HL-60 (cell line): ENCODE results near the gene SPIB.

Experiments used
- DNase-seq, 2 experiments: peaks; one replicate each; pipeline ENCODE4 v3.0.0-alpha.2; 2010 to 2020; ENCODE audit warnings: low read depth in 1 of 2, low spot score in 1 of 2
- H3K27ac ChIP-seq: fragments of 250-450 bp; sonication (Bioruptor Pico); replicated peaks from 2 replicates; pipeline ENCODE4 v1.5.1; 2020; ENCODE audit warnings: mild to moderate bottlenecking, moderate library complexity
- H3K27me3 ChIP-seq: fragments of 250-450 bp; sonication (Bioruptor Pico); 2 replicates; pipeline ENCODE4 v1.5.1; 2021; ENCODE audit warnings: mild to moderate bottlenecking, moderate library complexity; ENCODE audit not compliant: insufficient read depth, poor library complexity, severe bottlenecking
- H3K4me3 ChIP-seq: replicated peaks from 2 replicates; pipeline ENCODE4 v1.5.1; 2011; ENCODE audit warnings: mild to moderate bottlenecking, control low read depth, low read length; ENCODE audit not compliant: insufficient read depth
- GABPA ChIP-seq: IDR thresholded peaks from 2 replicates; pipeline ENCODE4 v1.6.1; 2012; ENCODE audit warnings: low read depth
- POLR2AphosphoS5 ChIP-seq: IDR thresholded peaks from 2 replicates; pipeline ENCODE4 v1.6.1; 2012; ENCODE audit warnings: low read depth
- REST ChIP-seq: IDR thresholded peaks from 2 replicates; pipeline ENCODE4 v1.6.1; 2012; ENCODE audit warnings: low read depth; ENCODE audit not compliant: insufficient replicate concordance
- SPI1 ChIP-seq: IDR thresholded peaks from 2 replicates; pipeline ENCODE4 v1.6.1; 2012; ENCODE audit warnings: low read depth, mild to moderate bottlenecking, borderline replicate concordance
- TF ChIP-seq, protein P1 (sequence below): IDR thresholded peaks from one replicate; pipeline ENCODE4 v1.5.1; 2011; ENCODE audit warnings: low read length, control low read depth, inconsistent platforms; ENCODE audit not compliant: insufficient read depth

The SPIB gene

DNA sequence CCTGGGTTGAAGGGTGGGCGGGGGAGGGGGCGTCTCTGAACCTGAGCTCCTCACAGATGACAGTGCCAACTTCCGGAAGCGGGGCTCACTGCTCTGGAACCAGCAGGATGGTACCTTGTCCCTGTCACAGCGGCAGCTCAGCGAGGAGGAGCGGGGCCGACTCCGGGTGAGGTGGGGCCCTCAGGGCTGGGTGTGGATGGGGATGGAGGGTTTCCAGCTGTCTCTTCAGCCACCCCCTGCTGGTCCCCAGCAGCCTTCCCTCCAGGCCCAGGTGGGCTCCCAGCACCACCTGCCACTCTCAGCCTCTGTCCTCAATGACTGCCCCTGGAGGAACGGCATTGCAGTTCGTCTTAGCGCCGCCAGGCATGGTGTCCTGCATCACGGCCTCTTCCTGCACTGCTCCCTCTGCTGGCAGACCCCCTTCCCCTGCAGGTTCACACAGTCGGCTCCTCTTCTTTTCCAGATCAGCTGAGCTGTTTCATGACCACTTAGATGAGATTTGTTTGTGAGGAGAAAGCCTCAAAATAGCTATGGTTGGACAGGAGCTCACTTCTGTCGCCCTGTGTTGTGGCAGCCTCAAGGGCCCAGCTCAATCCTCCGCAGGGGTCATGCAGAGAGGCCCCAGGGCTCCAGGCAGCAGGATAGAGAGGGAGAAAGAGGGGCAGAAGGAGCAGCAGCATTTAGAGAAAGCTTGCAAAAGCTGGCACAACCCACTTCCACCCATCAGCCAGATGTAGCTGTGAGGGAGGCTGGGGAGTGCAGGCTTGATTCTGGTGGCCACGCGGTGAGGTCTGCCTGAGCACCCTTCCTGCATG is 60.4 kb downstream of the SPIB start:
- DNase-seq: no peak
- Histone ChIP-seq H3K4me3 (no peak overlapping the region), H3K27me3 (no peaks in the 10 kb centered on the region), H3K27ac (no peak overlapping the region)
- TF ChIP-seq SPI1: no peak
- TF ChIP-seq, protein P1, sequence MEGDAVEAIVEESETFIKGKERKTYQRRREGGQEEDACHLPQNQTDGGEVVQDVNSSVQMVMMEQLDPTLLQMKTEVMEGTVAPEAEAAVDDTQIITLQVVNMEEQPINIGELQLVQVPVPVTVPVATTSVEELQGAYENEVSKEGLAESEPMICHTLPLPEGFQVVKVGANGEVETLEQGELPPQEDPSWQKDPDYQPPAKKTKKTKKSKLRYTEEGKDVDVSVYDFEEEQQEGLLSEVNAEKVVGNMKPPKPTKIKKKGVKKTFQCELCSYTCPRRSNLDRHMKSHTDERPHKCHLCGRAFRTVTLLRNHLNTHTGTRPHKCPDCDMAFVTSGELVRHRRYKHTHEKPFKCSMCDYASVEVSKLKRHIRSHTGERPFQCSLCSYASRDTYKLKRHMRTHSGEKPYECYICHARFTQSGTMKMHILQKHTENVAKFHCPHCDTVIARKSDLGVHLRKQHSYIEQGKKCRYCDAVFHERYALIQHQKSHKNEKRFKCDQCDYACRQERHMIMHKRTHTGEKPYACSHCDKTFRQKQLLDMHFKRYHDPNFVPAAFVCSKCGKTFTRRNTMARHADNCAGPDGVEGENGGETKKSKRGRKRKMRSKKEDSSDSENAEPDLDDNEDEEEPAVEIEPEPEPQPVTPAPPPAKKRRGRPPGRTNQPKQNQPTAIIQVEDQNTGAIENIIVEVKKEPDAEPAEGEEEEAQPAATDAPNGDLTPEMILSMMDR: peak; percentile 10

DNA sequence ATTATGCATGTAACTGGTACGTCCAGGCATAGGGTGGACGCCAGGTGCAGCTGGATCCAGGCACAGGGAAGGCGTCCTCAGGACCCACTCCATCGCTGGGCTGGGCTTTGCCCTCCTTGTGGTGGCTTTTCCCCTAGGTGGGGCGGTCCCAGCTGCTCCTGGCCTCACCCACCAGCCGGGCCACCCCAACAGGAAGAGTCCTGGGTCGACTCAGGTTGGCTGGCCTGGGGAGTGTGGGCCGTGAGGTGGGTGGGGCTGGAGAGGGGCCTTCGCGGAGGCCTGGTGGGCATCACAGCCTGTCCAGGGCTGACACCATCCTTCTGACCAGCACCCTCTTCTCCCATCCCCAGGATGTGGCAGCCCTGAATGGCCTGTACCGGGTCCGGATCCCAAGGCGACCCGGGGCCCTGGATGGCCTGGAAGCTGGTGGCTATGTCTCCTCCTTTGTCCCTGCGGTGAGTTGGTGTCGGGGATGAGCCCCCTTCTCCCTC is 61.1 kb downstream of the SPIB start:
- Histone ChIP-seq H3K27ac (no peak overlapping the region), H3K4me3 (no peak overlapping the region), H3K27me3 (no peaks in the 10 kb centered on the region)
- TF ChIP-seq GABPA: no peak
- TF ChIP-seq, protein P1: no peak
- TF ChIP-seq REST: no peak
- no peak for TF ChIP-seq POLR2AphosphoS5
- TF ChIP-seq SPI1: no peak
- no peak for DNase-seq

DNA sequence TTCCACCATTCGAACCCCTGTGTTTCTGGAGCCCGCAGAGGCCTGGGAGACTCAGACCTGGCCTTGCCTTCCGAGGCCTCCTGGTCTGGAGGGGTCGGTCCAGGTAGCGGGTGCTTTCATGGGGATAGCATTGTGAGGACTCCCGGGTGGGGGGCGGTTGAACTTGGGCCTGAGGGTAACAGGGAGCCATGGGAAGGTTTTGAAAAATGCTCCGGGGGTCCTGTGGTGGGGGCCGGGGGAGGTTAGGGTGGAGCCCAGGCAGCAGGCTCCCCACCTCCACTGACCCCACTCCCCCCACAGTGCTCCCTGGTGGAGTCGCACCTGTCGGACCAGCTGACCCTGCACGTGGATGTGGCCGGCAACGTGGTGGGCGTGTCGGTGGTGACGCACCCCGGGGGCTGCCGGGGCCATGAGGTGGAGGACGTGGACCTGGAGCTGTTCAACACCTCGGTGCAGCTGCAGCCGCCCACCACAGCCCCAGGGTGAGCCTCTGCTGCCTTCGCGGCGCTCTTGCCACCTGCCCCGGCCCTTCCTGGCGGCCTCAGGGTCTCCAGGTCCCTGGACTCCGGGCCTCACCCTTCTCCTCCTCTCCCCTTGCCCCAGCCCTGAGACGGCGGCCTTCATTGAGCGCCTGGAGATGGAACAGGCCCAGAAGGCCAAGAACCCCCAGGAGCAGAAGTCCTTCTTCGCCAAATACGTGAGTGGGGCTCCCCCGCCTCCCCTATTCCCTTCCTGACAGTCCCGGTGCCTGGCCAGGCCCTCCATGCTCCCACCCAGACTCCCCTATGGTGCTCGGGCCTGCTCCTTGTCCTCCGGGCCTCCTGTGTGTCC is 61.8 kb downstream of the SPIB start:
- Histone ChIP-seq H3K27ac (no peak overlapping the region), H3K27me3 (no peaks in the 10 kb centered on the region), H3K4me3 (no peak overlapping the region)
- DNase-seq: no peak
- TF ChIP-seq, protein P1: no peak
- TF ChIP-seq SPI1 (no peak), POLR2AphosphoS5 (no peak), GABPA (no peak), REST (no peak)
